SKM-1 treated with dmso at 0.1 percent for 144 hours (cell line): ENCODE measurements around the gene ZNF613.
A peak's percentile ranks its signal among the peaks of the same experiment; 100 is the strongest.
"Not testable (repeated sequence)": the region's sequence is repeated elsewhere in the genome, so short reads cannot be mapped to it uniquely, and the experiment has no call there.

ENCODE experiments used
- DNase-seq: peaks from one replicate; lab custom pipeline; 2025; ENCODE audit not compliant: unreplicated experiment; lab: John Stamatoyannopoulos, UW

Gene ZNF613

DNA sequence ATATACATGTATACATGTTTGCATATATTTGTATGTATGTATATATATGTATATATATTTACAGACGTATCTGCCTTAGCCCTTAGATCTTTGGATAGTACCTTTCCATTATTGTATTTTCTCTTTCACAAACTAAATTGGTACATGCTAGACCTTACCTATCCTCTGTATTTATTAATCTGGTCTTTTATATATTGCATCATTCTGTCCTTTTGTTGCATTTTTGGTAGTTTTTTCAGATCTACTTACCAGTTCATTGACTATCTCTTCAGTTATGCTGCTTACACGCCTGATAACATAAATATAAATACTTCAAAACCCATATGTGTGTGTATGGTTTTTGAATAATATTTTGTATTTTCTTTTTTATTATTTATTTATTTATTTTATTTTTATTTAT, 11.7 kb downstream of the ZNF613 start:
- DNase-seq = no peak

DNA sequence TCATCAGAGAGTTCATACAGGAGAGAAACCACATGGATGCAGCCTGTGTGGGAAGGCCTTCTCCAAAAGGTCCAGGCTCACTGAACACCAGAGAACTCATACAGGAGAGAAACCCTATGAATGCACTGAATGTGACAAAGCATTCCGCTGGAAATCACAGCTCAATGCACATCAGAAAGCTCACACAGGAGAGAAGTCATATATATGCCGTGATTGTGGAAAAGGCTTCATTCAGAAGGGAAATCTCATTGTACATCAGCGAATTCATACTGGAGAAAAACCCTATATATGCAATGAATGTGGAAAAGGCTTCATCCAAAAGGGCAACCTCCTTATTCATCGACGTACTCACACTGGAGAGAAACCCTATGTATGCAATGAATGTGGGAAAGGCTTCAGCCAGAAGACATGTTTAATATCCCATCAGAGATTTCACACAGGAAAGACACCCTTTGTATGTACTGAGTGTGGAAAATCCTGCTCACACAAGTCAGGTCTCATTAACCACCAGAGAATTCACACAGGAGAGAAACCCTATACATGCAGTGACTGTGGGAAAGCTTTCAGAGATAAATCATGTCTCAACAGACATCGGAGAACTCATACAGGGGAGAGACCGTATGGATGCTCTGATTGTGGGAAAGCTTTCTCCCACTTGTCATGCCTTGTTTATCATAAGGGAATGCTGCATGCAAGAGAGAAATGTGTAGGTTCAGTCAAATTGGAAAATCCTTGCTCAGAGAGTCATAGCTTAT, 17.7 kb downstream of the ZNF613 start:
- no peak for DNase-seq

DNA sequence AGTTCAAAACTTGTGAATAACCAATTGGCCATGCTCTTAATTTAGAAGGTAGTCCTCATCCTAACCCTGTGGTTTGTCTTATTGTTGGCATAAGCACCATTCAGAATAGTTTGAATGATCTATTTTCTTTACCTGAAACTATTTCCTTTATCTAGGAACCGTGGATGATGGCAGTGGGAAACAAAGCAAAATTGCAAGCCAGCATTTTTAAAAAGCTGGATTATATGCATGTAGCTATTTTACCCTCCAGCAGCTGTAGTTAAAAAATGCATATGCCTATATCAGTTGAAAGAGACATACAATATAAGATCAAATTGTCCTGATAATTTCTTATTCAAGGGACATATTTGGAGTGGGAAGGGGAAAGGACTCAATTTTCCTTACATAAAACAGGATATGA, 19.3 kb downstream of the ZNF613 start:
- no peak for DNase-seq

DNA sequence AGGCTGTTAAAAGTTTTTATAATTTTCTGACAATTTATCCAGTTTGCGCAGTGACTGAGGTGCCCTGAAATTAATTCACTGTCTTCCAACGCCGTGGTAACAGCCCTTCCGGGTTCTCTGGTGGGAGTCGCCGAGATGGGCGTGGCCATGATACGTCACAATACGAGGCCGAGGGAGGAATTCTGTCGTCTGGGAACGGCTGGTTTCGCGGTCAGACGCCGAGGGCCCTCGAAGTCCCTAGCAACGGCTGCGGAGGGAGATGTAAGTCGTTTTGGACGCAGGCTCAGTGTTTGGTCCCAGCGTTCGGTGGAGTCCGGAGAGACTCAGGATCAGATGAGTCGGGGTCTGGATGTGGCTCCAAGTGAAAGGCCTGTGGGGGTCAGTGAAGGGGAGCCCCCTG, 21.7 kb downstream of the ZNF613 start:
- no peak for DNase-seq

DNA sequence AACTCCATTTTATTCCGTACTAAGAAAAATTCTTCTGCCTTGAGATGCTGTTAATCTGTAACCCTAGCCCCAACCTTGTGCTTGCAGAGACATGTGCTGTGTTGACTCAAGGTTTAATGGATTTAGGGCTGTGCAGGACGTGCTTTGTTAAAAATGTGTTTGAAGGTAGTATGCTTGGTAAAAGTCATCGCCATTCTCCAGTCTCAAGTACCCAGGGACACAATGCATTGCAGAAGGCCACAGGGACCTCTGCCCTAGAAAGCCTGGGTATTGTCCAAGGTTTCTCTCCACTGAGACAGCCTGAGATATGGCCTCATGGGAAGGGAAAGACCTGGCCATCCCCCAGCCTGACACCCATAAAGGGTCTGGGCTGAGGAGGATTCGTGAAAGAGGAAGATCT, 30.6 kb downstream of the ZNF613 start:
- not testable (repeated sequence) for DNase-seq

DNA sequence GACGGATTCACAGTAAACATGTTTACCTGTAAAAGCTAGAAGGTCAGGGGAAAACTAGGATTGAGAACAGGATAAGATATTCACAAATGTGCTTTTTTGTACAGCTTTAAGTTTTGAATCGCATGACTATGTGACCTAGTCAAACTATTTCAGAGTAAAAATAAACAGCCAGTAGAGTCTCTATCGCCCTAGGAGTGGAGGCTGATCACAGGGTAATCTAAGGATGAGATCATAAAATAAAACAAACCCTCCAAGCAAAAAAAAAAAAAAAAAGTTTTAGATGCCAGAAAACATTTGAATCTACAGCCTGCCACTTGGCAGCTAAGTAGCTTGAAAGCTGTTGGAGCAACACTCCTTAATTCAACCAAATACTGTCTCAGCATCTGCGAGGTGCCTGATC, 32.5 kb downstream of the ZNF613 start:
- no peak for DNase-seq

DNA sequence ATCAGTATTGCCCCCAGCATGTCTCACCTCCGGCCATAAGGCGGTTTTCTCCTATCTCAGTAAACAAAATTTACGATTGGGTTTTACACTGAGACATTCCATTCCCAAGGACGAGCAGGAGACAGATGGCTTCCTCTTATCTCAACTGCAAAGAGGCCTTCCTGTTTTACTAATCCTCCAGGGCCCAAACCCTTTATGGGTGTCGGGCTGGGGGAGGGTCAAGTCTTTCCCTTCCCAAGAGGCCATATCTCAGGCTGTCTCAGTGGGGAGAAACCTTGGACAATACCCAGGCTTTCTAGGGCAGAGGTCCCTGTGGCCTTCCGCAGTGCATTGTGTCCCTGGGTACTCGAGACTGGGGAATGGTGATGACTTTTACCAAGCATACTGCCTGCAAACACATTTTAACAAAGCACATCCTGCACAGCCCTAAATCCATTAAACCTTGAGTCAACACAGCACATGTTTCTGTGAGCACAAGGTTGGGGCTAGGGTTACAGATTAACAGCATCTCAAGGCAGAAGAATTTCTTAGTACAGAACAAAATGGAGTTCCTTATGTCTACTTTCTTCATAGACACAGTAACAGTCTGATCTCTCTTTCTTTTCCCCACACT, 33.5 kb downstream of the ZNF613 start:
- DNase-seq = not testable (repeated sequence)

DNA sequence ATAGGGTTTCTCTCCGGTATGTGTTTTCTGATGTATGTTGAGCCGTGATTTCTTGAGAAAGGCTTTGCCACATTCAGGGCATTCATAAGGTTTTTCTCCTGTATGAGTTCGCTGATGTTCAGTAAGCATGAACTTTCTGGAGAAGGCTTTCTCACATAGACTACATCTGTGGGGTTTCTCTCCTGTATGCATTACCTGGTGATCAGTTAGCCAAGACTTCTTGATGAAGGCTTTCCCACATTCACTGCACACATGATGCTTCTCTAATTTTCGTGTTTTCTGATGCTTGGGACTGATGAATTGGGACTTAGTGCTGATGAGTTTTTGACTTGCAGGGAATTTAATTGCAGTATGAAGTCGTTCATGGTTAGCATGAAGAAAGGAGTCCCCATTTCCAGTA, 38.3 kb downstream of the ZNF613 start:
- no peak for DNase-seq

DNA sequence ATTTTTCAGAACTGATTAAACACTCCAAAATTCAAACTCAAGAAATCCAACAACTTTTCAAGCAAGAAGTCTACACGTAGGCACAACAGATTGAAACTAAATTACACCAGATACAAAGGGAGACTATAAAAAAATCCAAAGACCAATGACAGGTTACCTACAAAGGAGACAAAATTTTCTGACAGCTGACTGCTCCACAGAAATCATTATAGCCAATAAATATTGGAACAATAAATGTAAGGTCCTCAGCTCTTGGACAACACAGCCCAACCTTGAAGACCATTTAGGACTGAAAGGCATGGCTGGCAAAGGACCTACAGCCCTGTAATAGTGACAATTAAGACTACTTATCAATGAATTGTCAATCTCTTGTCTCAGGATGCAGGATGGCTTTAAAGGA, 43.4 kb downstream of the ZNF613 start:
- DNase-seq = no peak

DNA sequence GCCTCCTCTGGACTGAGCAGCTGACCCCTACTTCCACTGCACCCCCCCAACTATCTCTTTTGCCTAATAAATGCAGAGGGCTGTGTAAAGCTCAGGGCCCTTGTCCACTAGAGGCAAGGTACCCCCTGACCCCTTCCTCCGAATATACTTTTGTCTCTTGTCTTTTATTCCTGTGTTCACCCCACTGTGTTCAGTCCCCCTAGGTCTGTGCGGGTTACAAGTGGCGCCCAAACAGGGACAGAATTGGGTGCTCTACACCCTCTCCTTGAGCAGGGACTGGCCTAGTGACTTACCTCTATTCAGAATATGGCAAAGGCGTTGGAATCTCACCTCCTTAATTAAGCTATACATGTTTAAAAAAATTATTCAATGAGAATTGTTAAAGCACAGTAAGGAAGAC, 44.4 kb downstream of the ZNF613 start:
- no peak for DNase-seq

DNA sequence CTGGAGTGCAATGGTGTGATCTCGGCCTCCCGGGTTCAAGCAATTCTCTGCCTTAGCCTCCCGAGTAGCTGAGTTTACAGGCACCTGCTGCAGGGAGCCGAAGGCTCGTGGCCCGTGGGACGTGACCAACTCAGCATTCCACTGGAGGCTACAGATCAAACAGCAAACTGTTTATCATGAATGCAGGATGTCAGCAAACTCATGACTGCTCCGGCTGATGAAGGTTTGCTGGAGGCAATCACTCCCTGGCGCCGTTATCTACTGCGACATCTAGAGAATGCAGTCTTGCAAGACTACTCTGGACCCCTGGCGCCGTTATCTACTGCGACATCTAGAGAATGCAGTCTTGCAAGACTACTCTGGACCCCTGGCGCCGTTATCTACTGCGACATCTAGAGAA, 48.5 kb downstream of the ZNF613 start:
- not testable (repeated sequence) for DNase-seq

DNA sequence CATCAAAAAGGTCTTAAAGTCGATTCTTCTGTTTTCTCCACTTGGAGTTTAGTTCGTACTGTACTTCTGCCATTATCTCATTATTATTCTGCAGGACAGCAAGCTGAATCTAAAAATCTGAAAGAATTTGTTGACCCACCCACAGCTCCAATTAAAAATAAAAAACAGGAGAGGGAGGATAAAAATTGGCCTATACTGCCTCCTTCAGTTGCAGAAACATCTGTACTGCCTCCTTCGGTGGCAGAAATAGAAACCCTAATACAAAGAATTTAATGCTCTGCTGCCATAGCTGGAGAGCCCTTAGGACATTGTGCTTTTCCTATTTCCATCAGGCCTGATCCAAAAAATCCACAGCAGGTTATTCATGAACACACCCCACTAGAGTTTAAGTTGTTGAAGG, 49.6 kb downstream of the ZNF613 start:
- no peak for DNase-seq

DNA sequence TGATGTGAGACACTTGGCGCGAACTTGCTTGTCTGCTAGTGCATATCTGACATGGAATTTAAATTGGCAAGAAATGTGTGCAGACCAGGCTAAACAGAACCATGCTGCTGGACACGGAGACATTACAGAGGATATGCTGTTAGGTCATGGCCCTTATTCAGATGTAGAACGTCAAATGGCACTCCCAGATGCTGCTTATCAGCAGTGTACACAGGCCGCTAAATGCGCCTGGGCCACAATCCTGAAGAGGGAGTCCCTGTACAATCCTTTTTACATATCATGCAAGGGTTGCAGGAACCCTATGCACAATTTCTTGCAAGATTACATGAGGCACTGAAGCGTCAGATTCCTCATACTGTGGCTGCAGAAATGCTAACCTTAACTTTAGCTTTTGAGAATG, 50.1 kb downstream of the ZNF613 start:
- no peak for DNase-seq

DNA sequence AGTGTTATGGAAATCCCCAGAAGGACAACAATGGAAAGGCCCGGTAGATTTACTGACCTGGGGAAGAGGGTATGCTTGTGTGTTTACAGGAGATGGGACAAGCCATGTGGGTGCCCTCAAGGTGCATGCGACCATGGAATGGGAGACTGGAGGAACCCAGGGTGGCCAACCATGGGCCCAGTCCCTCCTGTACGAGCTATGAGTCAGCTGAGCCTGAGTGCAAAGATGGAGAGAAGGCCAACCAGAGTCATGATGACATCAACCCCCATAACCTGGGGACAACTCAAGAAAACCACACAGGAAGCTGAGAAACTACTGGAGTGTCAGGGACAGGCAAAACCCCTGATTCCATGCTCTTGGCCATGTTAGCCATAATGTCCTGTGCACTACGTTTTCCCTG, 51.6 kb downstream of the ZNF613 start:
- DNase-seq = no peak

DNA sequence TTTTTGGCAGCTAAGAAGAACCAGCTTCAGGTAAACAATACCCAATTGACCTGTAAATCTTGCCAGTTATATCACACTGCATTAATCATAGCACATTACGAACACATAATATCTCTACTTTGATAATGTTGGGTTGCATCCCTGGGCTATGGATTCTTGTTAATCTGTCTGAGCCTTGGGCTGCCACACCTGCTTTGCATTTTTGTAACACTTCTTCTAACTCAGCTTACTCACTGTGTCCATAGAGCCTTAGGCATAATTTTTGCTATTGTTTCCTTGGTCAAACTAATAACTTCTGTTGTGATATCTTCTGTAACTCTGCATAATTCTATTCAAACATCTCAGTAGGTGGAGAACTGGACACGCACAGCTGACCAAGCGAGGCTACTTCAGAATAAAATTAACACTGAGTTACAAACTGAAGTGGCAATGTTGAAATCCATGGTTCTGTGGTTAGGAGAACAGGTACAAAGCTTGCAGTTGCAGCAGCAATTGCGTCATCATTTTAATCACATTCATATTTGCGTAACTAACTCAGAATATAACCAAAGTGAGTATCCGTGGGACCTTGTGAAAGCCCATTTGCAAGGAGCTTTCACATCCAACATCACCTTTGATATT, 53.0 kb downstream of the ZNF613 start:
- no peak for DNase-seq

DNA sequence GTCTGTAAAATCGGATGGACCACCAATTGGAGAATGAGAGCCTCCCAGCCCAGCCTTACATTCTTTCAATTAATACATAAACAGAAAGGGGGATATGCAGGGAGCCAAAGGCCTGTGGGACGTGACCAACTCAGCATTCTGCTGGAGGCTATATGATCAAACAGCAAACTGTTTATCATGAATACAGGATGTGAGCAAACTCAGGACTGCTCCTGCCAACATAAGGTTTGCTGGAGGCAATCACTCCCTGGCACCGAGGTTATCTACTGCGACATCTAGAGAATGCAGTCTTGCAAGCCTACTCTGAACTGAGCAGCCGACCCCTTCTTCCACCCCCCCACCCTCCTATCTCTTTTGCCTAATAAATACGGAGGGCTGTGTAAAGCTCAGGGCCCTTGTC, 53.7 kb downstream of the ZNF613 start:
- DNase-seq = not testable (repeated sequence)

DNA sequence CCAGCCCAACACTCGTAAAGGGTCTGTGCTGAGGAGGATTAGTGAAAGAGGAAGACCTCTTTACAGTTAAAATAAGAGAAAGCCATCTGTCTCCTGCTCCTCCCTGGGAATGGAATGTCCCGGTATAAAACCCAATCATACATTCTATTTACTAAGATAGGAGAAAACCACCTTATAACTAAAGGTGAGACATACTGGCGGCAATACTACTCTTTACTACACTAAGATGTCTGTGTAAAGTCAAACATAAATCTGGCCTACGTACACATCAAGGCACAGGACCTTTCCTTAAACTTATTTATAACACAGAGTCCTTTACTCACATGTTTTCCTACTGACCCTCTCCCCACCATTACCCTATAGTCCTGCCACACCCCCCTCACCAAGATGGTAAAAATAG, 56.1 kb downstream of the ZNF613 start:
- DNase-seq = no peak

DNA sequence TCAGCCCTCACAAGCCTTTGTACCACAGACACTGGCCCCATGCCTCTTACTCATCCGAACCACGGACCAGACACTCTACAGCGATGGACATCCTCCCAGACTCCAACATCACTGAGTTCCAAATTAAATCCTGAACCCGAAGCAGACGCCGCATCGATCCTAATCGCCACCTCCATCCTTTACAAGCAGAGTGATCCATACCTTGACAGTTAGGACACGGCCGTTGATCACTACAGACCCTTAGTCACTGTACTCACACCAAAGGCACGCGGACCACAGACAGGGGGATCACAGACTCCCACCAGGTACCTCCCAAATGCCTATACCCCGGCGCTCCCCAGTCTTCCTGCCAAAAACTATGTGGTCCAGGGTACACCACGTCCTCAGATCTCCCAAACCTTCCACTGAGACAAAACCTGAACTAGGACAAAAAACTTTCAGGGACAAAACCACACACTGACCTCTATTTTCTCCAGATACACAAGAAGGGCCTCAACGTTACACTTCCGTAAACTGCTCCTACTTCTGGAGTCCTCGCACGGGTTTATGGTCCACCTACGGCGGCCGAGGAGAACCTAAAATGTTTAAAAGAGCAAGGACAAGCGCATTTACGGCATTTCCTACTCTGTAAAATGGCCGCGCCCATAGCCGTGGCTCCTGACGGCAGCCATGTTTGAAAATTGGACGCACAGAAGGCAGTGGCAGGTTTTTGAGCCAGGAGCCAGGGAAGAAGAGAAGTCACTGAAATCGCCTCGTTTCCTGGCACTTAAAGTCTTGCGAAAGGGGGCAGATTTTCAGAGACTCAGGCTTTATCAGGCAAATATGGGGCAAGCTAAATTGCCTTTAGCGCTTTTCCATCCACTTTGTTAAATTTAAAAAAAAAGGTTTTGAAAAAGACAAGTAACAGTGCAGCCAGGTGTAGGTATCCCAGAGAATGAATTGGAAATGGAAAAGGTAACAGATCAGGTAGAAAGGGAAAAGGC, 59.3 kb downstream of the ZNF613 start, which contains the start of gene ZNF350:
ZNF350 (minus strand) TSS at position 532 of the 983 bp plus-strand sequence. CDS start 12,480 bp downstream, outside the sequence.
- peak; percentile 71 for DNase-seq

DNA sequence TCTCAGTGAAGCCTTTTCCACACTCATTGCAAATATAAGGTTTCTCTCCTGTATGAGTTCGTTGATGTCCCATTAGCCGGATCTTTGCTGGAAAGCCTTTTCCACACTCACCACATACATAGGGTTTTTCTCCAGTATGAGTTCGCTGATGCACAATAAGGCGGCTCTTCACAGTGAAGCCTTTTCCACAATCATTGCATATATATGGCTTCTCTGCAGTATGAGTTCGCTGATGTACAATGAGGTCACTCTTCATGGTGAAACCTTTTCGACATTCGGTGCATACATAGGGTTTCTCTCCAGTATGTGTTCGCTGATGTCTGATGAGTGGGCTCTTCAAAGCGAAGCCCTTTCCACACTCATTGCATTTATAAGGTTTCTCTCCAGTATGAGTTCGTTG, 66.2 kb downstream of the ZNF613 start:
- no peak for DNase-seq

DNA sequence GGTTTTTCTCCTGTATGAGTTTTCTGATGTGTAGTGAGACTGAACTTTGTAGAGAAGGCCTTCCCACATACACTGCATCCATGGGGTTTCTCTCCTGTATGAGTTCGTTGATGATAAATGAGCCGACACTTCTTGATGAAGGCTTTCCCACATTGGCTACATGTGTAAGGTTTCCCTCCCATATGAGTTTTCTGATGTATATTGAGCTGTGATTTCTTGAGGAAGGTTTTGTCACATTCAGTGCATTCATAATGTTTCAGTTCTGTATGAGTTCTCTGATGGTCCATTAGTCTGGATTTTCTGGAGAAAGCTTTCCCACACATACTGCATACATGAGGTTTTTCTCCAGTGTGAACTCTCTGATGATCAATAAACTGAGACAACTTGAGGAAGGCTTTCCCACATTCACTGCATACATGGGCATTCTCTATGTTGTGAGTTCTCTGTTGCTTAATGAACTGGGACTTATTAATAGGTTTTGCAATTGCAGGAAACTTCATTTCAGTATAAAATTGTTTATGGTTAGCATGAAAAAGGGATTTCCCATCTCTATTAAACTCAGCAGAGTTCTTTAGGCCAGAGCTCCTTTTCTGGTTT, 66.9 kb downstream of the ZNF613 start:
- no peak for DNase-seq
